PC-3 (cell line): ENCODE results near the gene CTRB2.

ENCODE experiments used
- CTCF ChIP-seq: fragments of 300-600 bp; sonication (generic); conservative IDR thresholded peaks from 2 replicates; pipeline ENCODE4 v1.5.1; 2017; ENCODE audit warnings: antibody characterized with exemption, low read depth, mild to moderate bottlenecking, low read length
- EZH2 ChIP-seq: fragments of 300-600 bp; sonication (generic); IDR thresholded peaks from one replicate; pipeline ENCODE4 v1.6.1; 2017; ENCODE audit warnings: antibody characterized with exemption, mild to moderate bottlenecking, low read length; ENCODE audit not compliant: unreplicated experiment

- no peak for TF ChIP-seq CTCF
- TF ChIP-seq EZH2, result no peak
Measured at GRCh38 chr16:75248536-75249380, 41.8 kb upstream of the CTRB2 start.
